ENCODE measurements around the gene ALDH1L2.

DNA sequence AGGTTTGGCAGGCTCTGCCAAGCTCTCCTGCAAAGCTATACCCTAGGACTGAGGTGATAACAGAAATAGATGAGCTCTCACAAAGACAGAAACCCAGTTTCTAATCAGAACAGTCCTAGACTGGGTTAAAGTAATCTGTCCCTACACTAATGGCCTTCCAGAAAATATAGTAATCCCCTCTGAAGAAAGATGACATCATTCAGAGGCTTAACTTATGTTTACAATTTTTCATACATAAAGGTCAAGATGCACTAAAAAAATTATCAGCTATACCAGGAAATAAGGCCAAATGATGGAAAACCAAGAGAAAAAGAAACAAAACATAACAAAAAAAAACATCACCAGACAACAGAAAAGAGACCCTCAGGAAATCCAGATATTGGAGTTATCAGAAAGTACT, 18.4 kb upstream of the ALDH1L2 start:
- TF ChIP-seq IRF2 (CRISPR knock-in tag; IDR thresholded peaks at IDR 0.05; ENCODE audit: borderline replicate concordance, low read depth) (no peak), ESRRA (CRISPR knock-in tag; IDR thresholded peaks at IDR 0.05; ENCODE audit: borderline replicate concordance) (no peak), SP1 (CRISPR knock-in tag; conservative IDR thresholded peaks at IDR 0.05) (no peak), NR2C2 (CRISPR knock-in tag; IDR thresholded peaks at IDR 0.05) (no peak), ZNF416 (CRISPR knock-in tag; IDR thresholded peaks at IDR 0.05) (no peak), ZNF232 (CRISPR knock-in tag; IDR thresholded peaks at IDR 0.05) (no peak), GTF2I (CRISPR knock-in tag; conservative IDR thresholded peaks at IDR 0.05) (no peak)
- TF ChIP-seq, protein P1, sequence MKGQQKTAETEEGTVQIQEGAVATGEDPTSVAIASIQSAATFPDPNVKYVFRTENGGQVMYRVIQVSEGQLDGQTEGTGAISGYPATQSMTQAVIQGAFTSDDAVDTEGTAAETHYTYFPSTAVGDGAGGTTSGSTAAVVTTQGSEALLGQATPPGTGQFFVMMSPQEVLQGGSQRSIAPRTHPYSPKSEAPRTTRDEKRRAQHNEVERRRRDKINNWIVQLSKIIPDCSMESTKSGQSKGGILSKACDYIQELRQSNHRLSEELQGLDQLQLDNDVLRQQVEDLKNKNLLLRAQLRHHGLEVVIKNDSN (CRISPR knock-in tag; IDR thresholded peaks at IDR 0.05), result no peak
- TF ChIP-seq, protein P2, sequence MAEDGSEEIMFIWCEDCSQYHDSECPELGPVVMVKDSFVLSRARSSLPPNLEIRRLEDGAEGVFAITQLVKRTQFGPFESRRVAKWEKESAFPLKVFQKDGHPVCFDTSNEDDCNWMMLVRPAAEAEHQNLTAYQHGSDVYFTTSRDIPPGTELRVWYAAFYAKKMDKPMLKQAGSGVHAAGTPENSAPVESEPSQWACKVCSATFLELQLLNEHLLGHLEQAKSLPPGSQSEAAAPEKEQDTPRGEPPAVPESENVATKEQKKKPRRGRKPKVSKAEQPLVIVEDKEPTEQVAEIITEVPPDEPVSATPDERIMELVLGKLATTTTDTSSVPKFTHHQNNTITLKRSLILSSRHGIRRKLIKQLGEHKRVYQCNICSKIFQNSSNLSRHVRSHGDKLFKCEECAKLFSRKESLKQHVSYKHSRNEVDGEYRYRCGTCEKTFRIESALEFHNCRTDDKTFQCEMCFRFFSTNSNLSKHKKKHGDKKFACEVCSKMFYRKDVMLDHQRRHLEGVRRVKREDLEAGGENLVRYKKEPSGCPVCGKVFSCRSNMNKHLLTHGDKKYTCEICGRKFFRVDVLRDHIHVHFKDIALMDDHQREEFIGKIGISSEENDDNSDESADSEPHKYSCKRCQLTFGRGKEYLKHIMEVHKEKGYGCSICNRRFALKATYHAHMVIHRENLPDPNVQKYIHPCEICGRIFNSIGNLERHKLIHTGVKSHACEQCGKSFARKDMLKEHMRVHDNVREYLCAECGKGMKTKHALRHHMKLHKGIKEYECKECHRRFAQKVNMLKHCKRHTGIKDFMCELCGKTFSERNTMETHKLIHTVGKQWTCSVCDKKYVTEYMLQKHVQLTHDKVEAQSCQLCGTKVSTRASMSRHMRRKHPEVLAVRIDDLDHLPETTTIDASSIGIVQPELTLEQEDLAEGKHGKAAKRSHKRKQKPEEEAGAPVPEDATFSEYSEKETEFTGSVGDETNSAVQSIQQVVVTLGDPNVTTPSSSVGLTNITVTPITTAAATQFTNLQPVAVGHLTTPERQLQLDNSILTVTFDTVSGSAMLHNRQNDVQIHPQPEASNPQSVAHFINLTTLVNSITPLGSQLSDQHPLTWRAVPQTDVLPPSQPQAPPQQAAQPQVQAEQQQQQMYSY (CRISPR knock-in tag; IDR thresholded peaks at IDR 0.05), result no peak
- TF ChIP-seq, protein P3, sequence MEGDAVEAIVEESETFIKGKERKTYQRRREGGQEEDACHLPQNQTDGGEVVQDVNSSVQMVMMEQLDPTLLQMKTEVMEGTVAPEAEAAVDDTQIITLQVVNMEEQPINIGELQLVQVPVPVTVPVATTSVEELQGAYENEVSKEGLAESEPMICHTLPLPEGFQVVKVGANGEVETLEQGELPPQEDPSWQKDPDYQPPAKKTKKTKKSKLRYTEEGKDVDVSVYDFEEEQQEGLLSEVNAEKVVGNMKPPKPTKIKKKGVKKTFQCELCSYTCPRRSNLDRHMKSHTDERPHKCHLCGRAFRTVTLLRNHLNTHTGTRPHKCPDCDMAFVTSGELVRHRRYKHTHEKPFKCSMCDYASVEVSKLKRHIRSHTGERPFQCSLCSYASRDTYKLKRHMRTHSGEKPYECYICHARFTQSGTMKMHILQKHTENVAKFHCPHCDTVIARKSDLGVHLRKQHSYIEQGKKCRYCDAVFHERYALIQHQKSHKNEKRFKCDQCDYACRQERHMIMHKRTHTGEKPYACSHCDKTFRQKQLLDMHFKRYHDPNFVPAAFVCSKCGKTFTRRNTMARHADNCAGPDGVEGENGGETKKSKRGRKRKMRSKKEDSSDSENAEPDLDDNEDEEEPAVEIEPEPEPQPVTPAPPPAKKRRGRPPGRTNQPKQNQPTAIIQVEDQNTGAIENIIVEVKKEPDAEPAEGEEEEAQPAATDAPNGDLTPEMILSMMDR (IDR thresholded peaks at IDR 0.05), result no peak

All from WTC11 (cell line).